Activated naive CD4-positive, alpha-beta T cell (primary cell): Measurements from ENCODE around the gene FOLR1.
"Not testable (repeated sequence)": the region's sequence is repeated elsewhere in the genome, so short reads cannot be mapped to it uniquely, and the experiment has no call there.

Experiments used
- DNase-seq, 4 experiments: peaks; one replicate each; lab custom pipeline; 2025; lab: John Stamatoyannopoulos, UW

Gene FOLR1

GRCh38 chr11:72191961-72192381, at the start of gene FOLR1:
FOLR1 (plus strand) TSS chr11:72192140; CDS start chr11:72192174, 34 bp downstream.
- no peak for DNase-seq

GRCh38 chr11:72142543-72142942, 49.4 kb upstream of the FOLR1 start:
- DNase-seq, result not testable (repeated sequence)

DNA sequence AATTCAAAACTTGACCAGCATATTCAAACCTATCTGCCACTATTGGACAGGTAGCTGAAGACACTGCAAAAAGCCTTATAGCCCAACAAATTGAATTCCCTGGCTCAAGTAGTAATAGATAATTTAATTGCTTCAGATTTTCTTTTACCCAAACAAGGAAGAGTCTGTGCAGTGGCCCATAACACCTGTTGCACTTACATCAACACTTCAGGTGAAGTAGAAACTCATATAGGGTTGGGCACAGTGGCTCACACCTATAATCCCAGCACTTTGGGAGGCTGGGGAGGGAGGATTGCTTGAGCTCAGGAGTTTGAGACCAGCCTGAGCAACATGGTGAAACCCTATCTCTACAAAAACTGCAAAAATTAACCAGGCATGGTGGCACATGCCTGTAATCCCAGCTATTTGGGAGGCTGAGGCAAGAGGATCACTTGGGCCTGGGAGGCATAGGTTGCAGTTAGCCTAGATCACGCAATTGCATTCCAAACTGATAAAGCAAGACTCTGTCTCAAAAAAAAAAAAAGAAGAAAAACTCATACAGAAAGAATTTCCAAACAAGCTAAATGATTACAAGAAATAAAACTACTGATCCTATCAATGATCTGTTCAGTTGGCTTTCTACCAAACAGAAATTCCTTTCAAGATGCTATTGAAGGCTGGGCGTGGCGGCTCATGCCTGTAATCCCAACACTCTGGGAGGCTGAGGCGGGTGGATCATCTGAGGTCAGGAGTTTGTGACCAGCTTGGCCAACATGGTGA, 47.0 kb upstream of the FOLR1 start:
- DNase-seq, result no peak

DNA sequence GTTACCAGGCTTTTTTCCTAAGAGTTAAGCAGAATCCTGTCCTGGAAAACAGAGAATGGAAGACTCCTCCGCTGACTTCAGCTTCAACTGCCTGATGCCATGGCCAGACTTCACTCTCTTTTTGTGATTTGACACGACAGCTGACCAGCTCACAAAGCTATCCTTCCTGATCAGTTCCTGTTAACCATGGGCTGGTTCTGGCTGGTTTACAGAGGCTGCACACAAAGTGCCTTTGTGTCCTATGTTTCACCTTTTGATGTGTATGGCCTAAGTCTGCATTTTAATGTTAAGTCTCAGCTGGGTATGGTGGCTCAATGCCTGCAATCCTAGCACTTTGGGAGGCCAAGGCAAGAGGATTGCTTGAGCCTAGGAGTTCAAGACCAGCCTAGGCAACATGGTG, 45.3 kb upstream of the FOLR1 start:
- no peak for DNase-seq

- no peak for DNase-seq
These were observed 41.1 kb upstream of the FOLR1 start for GRCh38 chr11:72150882-72151281.

GRCh38 chr11:72153874-72154273, 38.1 kb upstream of the FOLR1 start:
- not testable (repeated sequence) for DNase-seq

DNA sequence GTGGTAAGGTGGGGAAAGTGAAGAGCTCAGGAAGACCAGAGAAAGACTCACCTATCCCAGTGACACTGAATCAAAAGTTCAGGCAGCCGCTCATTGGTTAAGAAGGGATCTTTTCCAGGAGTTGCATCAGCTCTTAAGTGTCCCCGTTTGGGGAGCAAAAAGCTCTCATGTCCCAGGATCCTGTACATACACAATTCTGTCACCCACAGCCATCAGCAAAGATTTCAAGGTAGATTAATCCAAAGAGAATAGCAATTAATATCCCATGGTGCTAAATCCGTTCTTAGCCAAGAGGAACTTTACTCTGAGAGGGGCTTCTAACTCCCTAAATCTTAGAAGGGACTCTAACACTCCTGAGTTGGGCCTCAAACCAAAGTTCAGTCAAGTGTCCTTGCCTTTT, 37.1 kb upstream of the FOLR1 start:
- no peak for DNase-seq

DNA sequence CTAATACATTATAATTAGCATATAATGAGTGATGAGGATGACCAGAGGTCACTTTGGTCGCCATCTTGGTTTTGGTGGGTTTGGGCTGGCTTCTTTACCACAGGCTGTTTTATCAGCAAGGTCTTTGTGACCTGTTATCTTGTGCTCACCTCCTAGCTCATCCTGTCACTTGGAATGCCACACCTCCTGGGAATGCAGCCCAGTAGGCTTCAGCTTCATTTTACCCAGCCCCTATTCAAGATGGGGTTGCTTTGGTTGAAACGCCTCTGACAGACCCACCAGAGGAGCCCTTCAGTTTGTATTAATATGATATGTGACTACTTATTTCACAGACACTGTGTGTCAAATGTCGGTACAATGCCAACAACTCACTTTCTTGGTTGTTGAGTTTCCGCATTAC, 36.2 kb upstream of the FOLR1 start:
- DNase-seq, result no peak

- DNase-seq, result no peak
These were observed 34.8 kb upstream of the FOLR1 start for GRCh38 chr11:72157131-72157530.

- no peak for DNase-seq
These were observed 31.6 kb upstream of the FOLR1 start for GRCh38 chr11:72160319-72160718.

DNA sequence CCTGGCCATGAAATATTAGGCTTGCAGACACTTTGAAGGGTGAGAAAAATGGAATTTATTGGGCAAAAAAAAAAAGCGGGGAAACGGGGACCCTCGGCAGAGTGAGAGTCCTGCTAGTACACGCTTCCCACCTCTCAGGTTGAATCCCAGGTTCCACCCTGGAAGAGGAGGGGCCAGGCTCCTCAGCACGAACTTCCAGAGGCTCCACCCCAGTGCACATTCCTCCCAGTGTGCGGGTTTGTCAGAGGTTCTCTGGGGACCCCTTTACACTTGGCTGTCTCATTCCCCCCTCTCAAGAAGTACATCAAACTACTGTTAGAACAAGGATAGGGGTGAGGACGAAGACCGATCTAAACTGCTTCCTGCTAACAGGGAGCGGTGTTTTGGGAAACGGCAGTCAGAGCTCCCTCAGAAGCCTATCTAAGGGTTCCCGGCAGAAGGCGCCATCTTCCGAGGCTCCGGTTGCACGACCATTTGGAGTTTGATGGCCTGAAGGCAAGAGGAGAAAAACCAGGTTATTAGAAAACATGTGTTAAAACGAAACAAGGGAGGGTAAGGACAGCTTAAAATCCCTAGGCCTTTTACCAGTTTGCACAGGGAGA, 28.9 kb upstream of the FOLR1 start:
- no peak for DNase-seq

GRCh38 chr11:72164187-72164586, 27.8 kb upstream of the FOLR1 start:
- DNase-seq, result not testable (repeated sequence)

GRCh38 chr11:72169046-72169555, 22.8 kb upstream of the FOLR1 start:
- DNase-seq, result not testable (repeated sequence)

GRCh38 chr11:72169754-72170153, 22.2 kb upstream of the FOLR1 start:
- not testable (repeated sequence) for DNase-seq

DNA sequence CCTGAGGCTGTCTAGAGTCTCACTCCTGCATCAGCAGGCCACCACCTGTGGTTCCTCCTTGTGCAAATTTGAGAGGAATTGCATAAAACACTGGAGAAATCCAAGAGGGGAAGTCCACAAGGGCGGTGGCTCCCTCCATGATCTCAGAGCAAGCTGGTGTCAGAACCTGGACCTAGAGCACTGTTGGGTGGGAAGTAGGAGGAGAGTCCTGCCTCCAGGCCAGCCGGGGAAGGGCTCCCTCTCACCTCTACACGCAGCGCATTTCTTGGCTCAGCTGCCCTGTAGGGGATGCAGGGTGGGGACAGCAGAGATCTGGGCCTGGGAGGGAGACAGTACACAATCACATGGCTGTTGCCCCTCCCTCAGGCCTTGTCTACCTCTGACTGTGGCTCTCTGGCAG, 19.9 kb upstream of the FOLR1 start:
- not testable (repeated sequence) for DNase-seq

DNA sequence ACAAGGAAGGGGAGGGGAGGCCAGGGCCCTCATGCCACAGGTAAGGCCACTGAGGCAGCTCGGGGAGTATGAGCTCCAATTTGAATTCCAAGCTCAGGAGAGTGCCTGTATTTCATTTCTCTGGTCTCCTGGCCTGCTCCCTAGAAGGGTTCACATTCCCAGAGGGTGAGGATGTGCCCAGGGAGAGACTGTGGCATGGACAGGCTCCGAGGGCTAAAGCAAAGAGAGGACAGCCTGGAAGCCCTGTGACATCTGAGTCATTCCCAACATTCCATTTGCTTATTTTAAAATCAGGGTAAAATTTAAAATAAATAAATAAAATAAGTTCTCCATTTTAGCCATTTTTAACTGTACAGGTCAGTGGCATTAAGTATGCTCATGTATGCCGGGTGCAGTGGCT, 18.6 kb upstream of the FOLR1 start:
- DNase-seq, result no peak

DNA sequence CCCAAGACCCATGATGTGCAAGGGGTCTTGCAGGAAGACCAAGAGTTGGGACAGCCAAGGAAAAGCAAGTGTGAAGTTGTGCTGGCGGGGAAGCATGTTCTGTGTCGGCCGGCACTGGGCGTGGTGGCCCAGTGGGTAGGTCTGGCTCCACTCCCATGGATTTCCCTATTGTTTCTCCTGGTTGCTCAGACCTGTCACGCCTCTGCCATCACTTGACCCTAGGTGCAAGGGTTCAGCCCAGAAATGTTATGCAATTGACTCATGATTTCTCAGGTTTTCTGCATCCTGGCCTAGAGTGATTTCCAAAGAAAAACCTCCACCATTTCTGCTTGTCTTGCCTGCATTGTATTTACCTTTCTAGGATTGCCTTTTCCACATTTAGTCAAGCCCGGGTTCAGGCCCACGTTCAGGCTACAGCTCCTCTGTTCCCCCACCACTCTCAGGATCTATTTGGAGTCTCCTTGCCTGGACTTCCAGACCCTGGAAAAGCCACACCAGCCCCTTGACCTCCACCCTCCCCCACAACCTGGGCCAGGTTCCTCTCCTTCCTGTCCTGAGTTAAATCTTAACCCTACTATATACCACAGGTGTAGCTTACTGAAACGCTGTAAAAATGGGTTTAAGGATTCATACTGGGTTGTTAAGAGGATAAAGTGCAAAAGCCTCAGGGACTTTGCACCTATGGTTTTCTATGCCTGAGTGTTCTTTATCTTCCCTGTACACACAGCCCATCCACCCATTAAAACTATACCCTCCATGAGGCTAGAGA, 17.5 kb upstream of the FOLR1 start:
- no peak for DNase-seq

GRCh38 chr11:72177656-72178055, 14.3 kb upstream of the FOLR1 start:
- DNase-seq, result no peak

GRCh38 chr11:72179049-72179803, 12.7 kb upstream of the FOLR1 start:
- DNase-seq, result no peak

- DNase-seq, result no peak
These were observed 12.0 kb upstream of the FOLR1 start for GRCh38 chr11:72179804-72180396.

DNA sequence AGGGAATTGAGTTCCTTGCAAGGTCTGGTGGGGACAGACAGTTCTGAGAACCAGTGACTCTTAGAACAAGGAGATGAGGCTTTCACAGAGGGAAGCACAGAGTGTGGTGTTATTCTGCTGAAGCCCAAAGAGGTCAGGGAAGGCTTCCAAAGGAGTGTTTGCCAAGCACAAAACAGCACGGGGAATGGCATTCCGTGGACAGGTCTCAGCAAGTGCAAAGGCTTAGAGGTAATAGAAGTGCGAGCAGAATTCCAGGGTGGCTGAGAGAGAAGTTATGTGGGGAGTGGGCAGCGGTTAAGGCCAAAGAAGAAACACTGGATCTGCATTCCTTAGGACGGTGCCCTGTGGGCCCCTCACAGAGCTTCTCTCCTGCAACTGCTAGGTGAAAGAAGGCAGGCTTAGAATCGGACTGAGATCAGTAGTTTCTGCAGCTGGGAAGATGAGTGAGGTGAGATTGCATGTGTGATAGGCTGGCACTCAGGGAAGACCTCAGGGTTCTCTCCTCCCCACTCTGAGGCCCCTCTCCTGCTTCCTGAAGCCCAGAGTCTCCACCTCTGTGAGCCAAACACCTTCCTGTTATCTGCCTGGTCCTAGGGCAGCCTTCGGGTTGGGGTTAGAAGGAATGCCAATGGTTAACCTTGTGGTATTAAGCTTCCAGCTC, 10.9 kb upstream of the FOLR1 start:
- not testable (repeated sequence) for DNase-seq
